ENCODE measurements around the gene PTPRN2. TPM values are rescaled to one million over a fixed set of nuclear protein-coding genes. Genes with fewer than 3 reads are reported as not detected.

PTPRN2 gene
- total and polyA plus RNA-seq, 2 of the 13 experiments (the other 11 are each of a cell fraction or from before 2014, with no cell fraction given) = 2.5 to 24.2 TPM

- in situ Hi-C loops (cut with HindIII; ENCODE audit: extremely low pct_ligation_motif_present, low pct_unique_long_range_greater_than_20kb) (no loop called here), intact Hi-C loops (cut with micrococcal nuclease; ENCODE audit: unreplicated experiment) (no loop called here)
- 91% methylated on average over 22 of the region's 22 CpGs for WGBS (ENCODE audit: low lambda C conversion rate)
- Histone ChIP-seq H3K4me1 (ENCODE audit: insufficient read depth, low read length) (peaks cover 19% of the 10 kb centered on the region), H3K4me2 (ENCODE audit: low read depth, low read length) (no peak overlapping the region), H3K9ac (ENCODE audit: insufficient read depth, low read depth, low read length) (no peak overlapping the region), H2AFZ (ENCODE audit: low read length) (no peak overlapping the region), H3K9me3 (ENCODE audit: low read length) (no peaks in the 10 kb centered on the region), H3K27ac (ENCODE audit: extremely low read length, insufficient read depth, low read length) (no peak overlapping the region), H3K36me3 (replicated peaks in 1 of 2; ENCODE audit: control insufficient read depth in 1 of 2, insufficient read depth in 2 of 2, low read length in 2 of 2) (no peaks in the 10 kb centered on the region), H3K79me2 (ENCODE audit: insufficient read depth, low read length) (no peaks in the 10 kb centered on the region), H3K27me3 (ENCODE audit: control insufficient read depth in 1 of 2, insufficient read depth in 2 of 2, low read length in 2 of 2) (no peaks in the 10 kb centered on the region), H4K20me1 (ENCODE audit: insufficient read depth, low read length) (peaks cover 9% of the 10 kb centered on the region; the same call in 1 of the 2 replicates), H3K4me3 (replicated peaks in 1 of 3; ENCODE audit: insufficient read depth in 1 of 3, low read depth in 2 of 3, low read length in 3 of 3) (no peak overlapping the region)
- FAIRE-seq (no peak), DNase-seq (ENCODE audit: low spot score) (no peak), ATAC-seq (no peak)
- BruUV-seq (replicated peaks) = no TSS peak
- ChIA-PET POLR2A (no interaction called here), CTCF (ENCODE audit: low intra/inter-chr PET ratio, low total read pairs) (no interaction called here)
- TF ChIP-seq KAT8 (CRISPR knock-in tag; IDR thresholded peaks at IDR 0.05) (no peak), ZNF703 (CRISPR knock-in tag; IDR thresholded peaks at IDR 0.05; ENCODE audit: borderline replicate concordance) (no peak), ZNF841 (CRISPR knock-in tag; IDR thresholded peaks at IDR 0.05; ENCODE audit: borderline replicate concordance) (no peak), ZBTB46 (CRISPR knock-in tag; IDR thresholded peaks at IDR 0.05; ENCODE audit: borderline replicate concordance) (no peak), IRF1 (CRISPR knock-in tag; IDR thresholded peaks at IDR 0.05; ENCODE audit: low read depth) (no peak), ZFP82 (CRISPR knock-in tag; IDR thresholded peaks at IDR 0.05; ENCODE audit: borderline replicate concordance) (no peak)
Measured at GRCh38 chr7:158258411-158259130, 329.1 kb downstream of the PTPRN2 start.
